PC-3 (cell line): ENCODE results near the gene EXOC4.

ENCODE experiments used
- EZH2 ChIP-seq: fragments of 300-600 bp; sonication (generic); IDR thresholded peaks from one replicate; pipeline ENCODE4 v1.6.1; 2017; ENCODE audit warnings: antibody characterized with exemption, mild to moderate bottlenecking, low read length; ENCODE audit not compliant: unreplicated experiment
- EZH2phosphoT487 ChIP-seq: fragments of 300-600 bp; sonication (generic); IDR thresholded peaks from 2 replicates; pipeline ENCODE4 v1.6.1; 2018; ENCODE audit warnings: mild to moderate bottlenecking, antibody characterized with exemption, low read length, borderline replicate concordance
- TF ChIP-seq, protein P1 (sequence below): fragments of 300-600 bp; sonication (generic); conservative IDR thresholded peaks from 2 replicates; pipeline ENCODE4 v1.5.1; 2017; ENCODE audit warnings: antibody characterized with exemption, low read depth, mild to moderate bottlenecking, low read length

DNA sequence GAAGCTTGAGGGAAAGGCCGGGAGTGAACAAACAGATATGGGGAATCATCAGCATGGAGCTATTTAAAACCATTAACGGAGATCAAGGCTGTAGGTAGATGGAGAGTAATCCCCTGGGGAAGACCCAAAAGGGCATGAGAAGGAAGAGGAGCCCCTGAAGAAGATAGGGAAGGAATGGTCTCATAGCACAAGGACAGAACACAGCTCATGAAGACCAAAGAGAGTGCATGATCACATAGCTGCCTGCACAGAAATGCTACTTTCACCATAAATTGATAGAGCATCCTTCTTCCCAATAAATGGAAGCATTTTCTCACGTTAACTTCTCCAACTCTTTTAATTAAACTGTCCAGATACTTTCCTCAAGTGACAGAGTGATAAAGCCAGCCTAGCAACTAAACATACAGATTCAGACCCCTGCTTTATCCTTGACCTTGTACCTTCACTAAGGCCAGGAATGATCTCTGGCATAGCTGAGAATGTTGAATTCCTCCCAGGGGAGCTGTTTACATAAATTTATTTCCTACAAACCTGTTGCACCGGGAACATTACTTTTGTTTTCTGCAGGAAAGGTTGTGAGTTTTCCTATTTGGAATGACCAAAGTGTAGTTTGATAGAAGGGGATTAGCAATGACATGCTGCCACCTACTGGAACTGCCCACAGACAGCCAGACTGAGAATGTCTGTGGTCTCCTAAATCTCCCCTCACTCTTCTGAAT lies 763.5 kb downstream of the EXOC4 start:
- TF ChIP-seq, protein P1, sequence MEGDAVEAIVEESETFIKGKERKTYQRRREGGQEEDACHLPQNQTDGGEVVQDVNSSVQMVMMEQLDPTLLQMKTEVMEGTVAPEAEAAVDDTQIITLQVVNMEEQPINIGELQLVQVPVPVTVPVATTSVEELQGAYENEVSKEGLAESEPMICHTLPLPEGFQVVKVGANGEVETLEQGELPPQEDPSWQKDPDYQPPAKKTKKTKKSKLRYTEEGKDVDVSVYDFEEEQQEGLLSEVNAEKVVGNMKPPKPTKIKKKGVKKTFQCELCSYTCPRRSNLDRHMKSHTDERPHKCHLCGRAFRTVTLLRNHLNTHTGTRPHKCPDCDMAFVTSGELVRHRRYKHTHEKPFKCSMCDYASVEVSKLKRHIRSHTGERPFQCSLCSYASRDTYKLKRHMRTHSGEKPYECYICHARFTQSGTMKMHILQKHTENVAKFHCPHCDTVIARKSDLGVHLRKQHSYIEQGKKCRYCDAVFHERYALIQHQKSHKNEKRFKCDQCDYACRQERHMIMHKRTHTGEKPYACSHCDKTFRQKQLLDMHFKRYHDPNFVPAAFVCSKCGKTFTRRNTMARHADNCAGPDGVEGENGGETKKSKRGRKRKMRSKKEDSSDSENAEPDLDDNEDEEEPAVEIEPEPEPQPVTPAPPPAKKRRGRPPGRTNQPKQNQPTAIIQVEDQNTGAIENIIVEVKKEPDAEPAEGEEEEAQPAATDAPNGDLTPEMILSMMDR: peak; percentile 87
- no peak for TF ChIP-seq EZH2
- no peak for TF ChIP-seq EZH2phosphoT487
